ENCODE data around the gene FBXW8. TPM values are rescaled to one million over a fixed set of nuclear protein-coding genes. Genes with fewer than 3 reads are reported as not detected.

FBXW8 gene
- total RNA-seq, 1 experiment from 2014 or later: 15.3 TPM

DNA sequence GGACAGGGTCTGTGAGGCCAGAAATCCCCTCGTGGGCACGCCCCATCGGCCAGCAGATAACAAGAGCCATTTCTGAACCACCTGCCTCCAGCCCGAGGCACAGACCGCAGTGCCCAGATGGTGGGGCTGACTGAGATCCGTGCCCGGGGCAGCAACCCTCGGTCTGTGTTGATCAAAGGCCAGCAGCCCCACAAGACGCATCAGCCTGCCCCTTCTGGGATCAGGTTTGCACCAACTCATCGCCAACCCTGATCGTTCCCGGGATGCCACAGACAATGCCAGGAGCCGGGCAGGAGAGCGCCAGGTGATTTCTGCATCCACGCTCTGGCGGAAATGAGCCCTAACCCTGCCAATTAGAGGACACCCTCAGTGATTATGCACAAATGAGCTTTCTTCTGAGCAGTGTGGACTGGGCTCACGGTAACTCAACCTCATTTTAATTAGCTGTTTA is 124.0 kb downstream of the FBXW8 start:
- Mint-ChIP-seq H3K4me1 (peaks cover 20 to 57% of the 10 kb centered on the region in 2 experiments), H3K9me3 (no peaks in the 10 kb centered on the region), H3K27me3 (ENCODE audit: low read depth) (no peaks in the 10 kb centered on the region; the same call in 1 of the 2 replicates), H3K36me3 (ENCODE audit: insufficient read depth in 1 of 3, low read depth in 3 of 3) (no peaks in the 10 kb centered on the region; a peak in 1 of 7 replicates), H3K27ac (peak overlapping the region in 1 of 3 experiments; percentile 18; a peak in 2 of 7 replicates), H3K4me3 (no peak overlapping the region)
- H3K23me2 ChIP-seq (ENCODE audit: insufficient read length, low read depth, low read length, poor library complexity, severe bottlenecking): no peaks in the 10 kb centered on the region
- no peaks in the 10 kb centered on the region for H4K20me1 ChIP-seq (ENCODE audit: control insufficient read depth, insufficient read depth, insufficient read length)
- no peak overlapping the region for H4K91ac ChIP-seq (ENCODE audit: insufficient read length, low read depth, low read length)
- no peak overlapping the region for H4K5ac ChIP-seq (ENCODE audit: insufficient read length, low read depth, low read length)
- no peak overlapping the region for H4K8ac ChIP-seq (replicated peaks; ENCODE audit: insufficient read length, low read depth, low read length)
- no peak overlapping the region for H3T11ph ChIP-seq (ENCODE audit: low read length)
- no CpG with 5 or more reads among the region's 17 CpGs for WGBS (ENCODE audit: extremely low coverage, insufficient read length, low lambda C conversion rate)
- no peaks in the 10 kb centered on the region for H3K79me2 ChIP-seq (ENCODE audit: insufficient read depth, low read length)
- H2BK20ac ChIP-seq (ENCODE audit: low read depth, low read length, poor library complexity, severe bottlenecking): no peak overlapping the region
- no peaks in the 10 kb centered on the region for H3K4me1 ChIP-seq (ENCODE audit: insufficient read depth, low read length)
- H2BK12ac ChIP-seq (ENCODE audit: insufficient read length, low read depth, low read length): no peak overlapping the region
- H3K9me3 ChIP-seq (ENCODE audit: control insufficient read depth, low read depth, low read length): no peaks in the 10 kb centered on the region
- H3K4ac ChIP-seq (ENCODE audit: low read depth, low read length): no peak overlapping the region
- no peaks in the 10 kb centered on the region for H3K27me3 ChIP-seq (ENCODE audit: insufficient read depth, low read length)
- H3K56ac ChIP-seq (ENCODE audit: insufficient read length, low read depth, low read length): no peak overlapping the region
- no peak overlapping the region for H3K18ac ChIP-seq (ENCODE audit: insufficient read length, low read depth, low read length)
- H2AFZ ChIP-seq (ENCODE audit: low read length): no peak overlapping the region
- no peak overlapping the region for H2BK120ac ChIP-seq (ENCODE audit: low read depth, low read length, poor library complexity, severe bottlenecking)
- no peak overlapping the region for H2BK15ac ChIP-seq (ENCODE audit: low read depth, low read length)
- no peak overlapping the region for H3K9ac ChIP-seq (ENCODE audit: extremely low read depth, insufficient read length, low read length)
- no peak overlapping the region for H2BK5ac ChIP-seq (ENCODE audit: insufficient read length, low read length)
- H3K14ac ChIP-seq (ENCODE audit: insufficient read depth, low read length): no peak overlapping the region; the same call in 1 of the 2 replicates
- no peak overlapping the region for H3K27ac ChIP-seq (ENCODE audit: insufficient read length, low read depth, low read length)
- DNase-seq: no peak
- no peak overlapping the region for H3K4me2 ChIP-seq (ENCODE audit: insufficient read depth, insufficient read length, low read length)
- H2AK5ac ChIP-seq (ENCODE audit: insufficient read length, low read length): no peak overlapping the region
- TF ChIP-seq, protein P1, sequence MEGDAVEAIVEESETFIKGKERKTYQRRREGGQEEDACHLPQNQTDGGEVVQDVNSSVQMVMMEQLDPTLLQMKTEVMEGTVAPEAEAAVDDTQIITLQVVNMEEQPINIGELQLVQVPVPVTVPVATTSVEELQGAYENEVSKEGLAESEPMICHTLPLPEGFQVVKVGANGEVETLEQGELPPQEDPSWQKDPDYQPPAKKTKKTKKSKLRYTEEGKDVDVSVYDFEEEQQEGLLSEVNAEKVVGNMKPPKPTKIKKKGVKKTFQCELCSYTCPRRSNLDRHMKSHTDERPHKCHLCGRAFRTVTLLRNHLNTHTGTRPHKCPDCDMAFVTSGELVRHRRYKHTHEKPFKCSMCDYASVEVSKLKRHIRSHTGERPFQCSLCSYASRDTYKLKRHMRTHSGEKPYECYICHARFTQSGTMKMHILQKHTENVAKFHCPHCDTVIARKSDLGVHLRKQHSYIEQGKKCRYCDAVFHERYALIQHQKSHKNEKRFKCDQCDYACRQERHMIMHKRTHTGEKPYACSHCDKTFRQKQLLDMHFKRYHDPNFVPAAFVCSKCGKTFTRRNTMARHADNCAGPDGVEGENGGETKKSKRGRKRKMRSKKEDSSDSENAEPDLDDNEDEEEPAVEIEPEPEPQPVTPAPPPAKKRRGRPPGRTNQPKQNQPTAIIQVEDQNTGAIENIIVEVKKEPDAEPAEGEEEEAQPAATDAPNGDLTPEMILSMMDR (conservative IDR thresholded peaks at IDR 0.05): no peak
- no peaks in the 10 kb centered on the region for H3K79me1 ChIP-seq (ENCODE audit: insufficient read depth, low read depth, low read length, poor library complexity, severe bottlenecking)
- H3K23ac ChIP-seq (ENCODE audit: insufficient read length, low read depth, low read length): no peak overlapping the region
